Heart left ventricle (tissue), 16 donors: ENCODE results near the gene CFAP100. TPM values are rescaled to one million over a fixed set of nuclear protein-coding genes. Genes with fewer than 3 reads are reported as not detected.

ENCODE experiments used
- ATAC-seq, 4 donors: fragments of 200-7000 bp; cut with Tn5 transposase; one replicate each; pipeline ENCODE4 v1.9.1; 2020 to 2022; ENCODE audit warnings: moderate library complexity in 4 of 4, mild to moderate bottlenecking in 3 of 4, moderate number of reproducible peaks in 1 of 4
- DNase-seq, 5 donors: peaks; one replicate each; pipeline ENCODE4 v3.0.0-alpha.2; 2020
- H3K27ac ChIP-seq, 12 donors: fragments of 200-600 bp; sonication (generic) in 4 of 12; one replicate each; pipeline versions ENCODE4 v1.5.0 to v1.8.0; 2016 to 2022; ENCODE audit warnings: mild to moderate bottlenecking in 2 of 12
- H3K27me3 ChIP-seq, 9 donors: fragments of 200-600 bp; sonication (generic) in 2 of 9; one replicate each; pipeline versions ENCODE4 v1.5.1 to v1.8.0; 2016 to 2022; ENCODE audit warnings: mild to moderate bottlenecking in 3 of 9
- H3K36me3 ChIP-seq, 9 donors: fragments of 200-600 bp; sonication (generic) in 2 of 9; one replicate each; pipeline versions ENCODE4 v1.5.0 to v1.8.0; 2018 to 2022; ENCODE audit warnings: mild to moderate bottlenecking in 2 of 9
- H3K4me1 ChIP-seq, 12 donors: fragments of 200-600 bp; sonication (generic) in 4 of 12; one replicate each; pipeline versions ENCODE4 v1.5.0 to v1.8.0; 2016 to 2022; ENCODE audit warnings: mild to moderate bottlenecking in 3 of 12
- H3K4me3 ChIP-seq, 12 donors: fragments of 200-600 bp; sonication (generic) in 4 of 12; one replicate each; pipeline versions ENCODE4 v1.5.0 to v1.8.0; 2017 to 2022; ENCODE audit warnings: mild to moderate bottlenecking in 9 of 12, moderate library complexity in 4 of 12
- H3K9me3 ChIP-seq, 12 donors: fragments of 200-600 bp; sonication (generic) in 4 of 12; one replicate each; pipeline versions ENCODE4 v1.5.0 to v1.8.0; 2016 to 2022; ENCODE audit warnings: mild to moderate bottlenecking in 1 of 12
- POLR2A ChIP-seq, 2 donors: fragments of 450-650 bp; IDR thresholded peaks; one replicate each; pipeline ENCODE4 v1.6.1; 2017; ENCODE audit warnings: antibody characterized with exemption in 2 of 2, mild to moderate bottlenecking in 2 of 2, moderate library complexity in 2 of 2
- WGBS, 4 donors: extraction: QIAGEN DNeasy Blood & Tissue Kit in 2 of 4; methylation state at CpG; one replicate each; pipeline versions ENCODE4 v1.1.5 to v1.1.7; 2013 to 2018; 5-methylcytosine and 5-hydroxymethylcytosine counted together
- intact Hi-C, 10 donors: fragments of 100-400 bp; cut with DNase I; formaldehyde crosslinking; loops; one replicate each; pipeline versions ENCODE4 v1.11.1 to v1.14.2; 2022
- polyA plus RNA-seq, 2 donors: library from polyadenylated mRNA; stranded (reverse); fragments of 200-250 nt; gene quantifications; one replicate each; pipeline ENCODE4 v1.2.3, GENCODE V29; 2013
- total RNA-seq, 9 donors: library from RNA; depleted of rRNA in 2 of 9; stranded (reverse); fragments of >200 nt in 2 of 9; fragmentation: NEBNext Ultra II Directional in 3 of 9; extraction: Animal tissue kit (Norgen Biotek cat#: 25700) in 3 of 9; gene quantifications; one replicate each; pipeline versions ENCODE4 v1.1.0 to v1.2.4, GENCODE V29; 2016 to 2023
- TF ChIP-seq, protein P1 (sequence below), 12 donors: fragments of 200-600 bp; sonication (generic) in 4 of 12; IDR thresholded peaks; one replicate each; pipeline versions ENCODE4 v1.5.0 to v1.8.0; 2018 to 2022; ENCODE audit warnings: antibody characterized with exemption in 12 of 12, mild to moderate bottlenecking in 5 of 12
- donor health status: ischemic (EF 13 %, LVEDD 7.1; RV severe dilation, severe dysfunction).
- donor health status: healthy with polysubstance abuse.
- donor health status: DM: no; HTN: yes; CAD: no.
- donor health status: DM: no; HTN: no; CAD: no.
- donor health status: ischemic (EF 25% LVEDD 6.9; RV normal size, moderate dysfunction).
- donor health status: ischemic (EF 25% LVEDD 5.7; RV mildly dilated, moderate dysfunction).
- donor health status: healthy.
- donor health status: DM: yes; HTN: yes; CAD: no.
- donor health status: ischemic (EF 35%, LVEDD 5.7; RV mildly dilated, moderate dysfunction).
- donor health status: nonischemic (EF 11% LVEDD 7.7; RV severe dilation, severe dysfunction).
- donor health status: DM: yes; HTN: yes; CAD: no.
- donor health status: PGD.
- donor health status: ischemic (EF 29% LVEDD 5.4; RV normal size, mild dysfunction).
- donor health status: nonischemic (EF 23%, LVEDD 6.1; RV moderate dilation, normal function).

Gene CFAP100
- total and polyA plus RNA-seq, 11 donors = not detected

DNA sequence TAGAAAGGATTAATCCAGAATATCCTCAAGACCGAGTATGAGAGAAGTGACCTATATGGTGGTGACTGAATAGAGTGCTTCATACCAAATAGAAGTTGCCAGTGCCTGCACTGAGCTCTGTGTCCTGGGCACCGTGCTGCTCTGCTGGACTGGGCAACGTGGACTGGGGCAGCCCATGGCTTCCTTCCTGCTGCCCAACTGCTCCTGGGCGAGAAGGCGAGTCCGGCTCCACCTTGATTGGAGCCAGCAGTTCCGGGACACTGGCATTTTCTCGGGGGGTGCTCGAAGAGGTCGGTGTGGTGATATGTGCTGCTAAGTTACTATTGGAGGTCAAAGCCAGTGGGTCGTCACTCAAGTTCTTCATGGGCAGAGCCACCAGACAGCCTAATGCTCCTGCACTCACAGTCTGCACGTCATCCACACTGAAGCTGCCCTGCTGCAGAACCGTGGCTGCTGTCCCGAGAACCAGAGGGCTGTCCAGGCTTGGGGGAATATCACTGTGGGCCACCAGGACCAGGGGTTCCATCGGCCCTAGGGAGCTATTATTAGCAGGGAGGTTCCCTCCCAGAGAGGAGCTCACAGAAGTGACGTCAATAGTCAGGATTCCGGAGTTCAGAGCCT is 66.9 kb downstream of the CFAP100 start:
- Histone ChIP-seq H3K9me3 (no peaks in the 10 kb centered on the region), H3K27ac (peak overlapping the region in 5 of 12 donors; percentile 2 to 48 (median 30)), H3K36me3 (peaks cover 0 to 100% (median 99%) of the 10 kb centered on the region in 9 donors), H3K4me3 (no peak overlapping the region), H3K27me3 (no peaks in the 10 kb centered on the region), H3K4me1 (peaks cover 0 to 28% (median 1%) of the 10 kb centered on the region in 12 donors)
- TF ChIP-seq, protein P1, sequence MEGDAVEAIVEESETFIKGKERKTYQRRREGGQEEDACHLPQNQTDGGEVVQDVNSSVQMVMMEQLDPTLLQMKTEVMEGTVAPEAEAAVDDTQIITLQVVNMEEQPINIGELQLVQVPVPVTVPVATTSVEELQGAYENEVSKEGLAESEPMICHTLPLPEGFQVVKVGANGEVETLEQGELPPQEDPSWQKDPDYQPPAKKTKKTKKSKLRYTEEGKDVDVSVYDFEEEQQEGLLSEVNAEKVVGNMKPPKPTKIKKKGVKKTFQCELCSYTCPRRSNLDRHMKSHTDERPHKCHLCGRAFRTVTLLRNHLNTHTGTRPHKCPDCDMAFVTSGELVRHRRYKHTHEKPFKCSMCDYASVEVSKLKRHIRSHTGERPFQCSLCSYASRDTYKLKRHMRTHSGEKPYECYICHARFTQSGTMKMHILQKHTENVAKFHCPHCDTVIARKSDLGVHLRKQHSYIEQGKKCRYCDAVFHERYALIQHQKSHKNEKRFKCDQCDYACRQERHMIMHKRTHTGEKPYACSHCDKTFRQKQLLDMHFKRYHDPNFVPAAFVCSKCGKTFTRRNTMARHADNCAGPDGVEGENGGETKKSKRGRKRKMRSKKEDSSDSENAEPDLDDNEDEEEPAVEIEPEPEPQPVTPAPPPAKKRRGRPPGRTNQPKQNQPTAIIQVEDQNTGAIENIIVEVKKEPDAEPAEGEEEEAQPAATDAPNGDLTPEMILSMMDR (IDR thresholded peaks at IDR 0.05) = no peak
- TF ChIP-seq POLR2A (IDR thresholded peaks at IDR 0.05) = no peak
- ATAC-seq = peak; percentile 47 to 75 (median 72)
- DNase-seq = no peak
- WGBS, 4 donors = 75 to 82% (median 77%) methylated on average over 14 to 17 of the region's 17 CpGs
- intact Hi-C loops = loop anchor here in 1 of 10 donors (10.0 kb wide), 1 partner anchor 67 kb away; the partner anchor contains the start of gene CFAP100

DNA sequence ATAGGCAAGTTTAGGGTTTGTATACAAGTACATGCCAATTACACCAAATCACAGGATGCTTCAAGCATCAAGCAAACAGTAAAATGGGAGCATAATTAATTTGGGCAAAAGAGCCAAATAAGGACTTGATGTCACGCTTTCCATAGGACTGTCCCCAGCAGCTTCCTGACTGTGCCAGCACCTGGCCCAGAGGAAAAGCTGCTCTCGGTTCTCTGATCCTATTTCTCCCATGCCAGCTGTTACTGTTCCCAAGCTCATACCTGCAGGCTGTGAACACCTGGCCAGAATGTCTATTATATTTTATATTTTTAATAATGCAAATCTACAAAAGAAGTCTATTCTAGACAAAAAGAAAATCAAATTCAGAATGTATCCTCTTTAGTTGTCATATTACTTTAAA is 68.8 kb downstream of the CFAP100 start:
- no peak overlapping the region for H3K27ac ChIP-seq
- intact Hi-C loops = loop anchor here in 1 of 10 donors (10.0 kb wide), 1 partner anchor 69 kb away; the partner anchor contains the start of gene CFAP100
- 91 to 97% (median 96%) methylated on average over 2 of the region's 2 CpGs for WGBS, 4 donors
- ATAC-seq = no peak
- no peaks in the 10 kb centered on the region for H3K27me3 ChIP-seq
- no peak overlapping the region for H3K4me3 ChIP-seq
- no peaks in the 10 kb centered on the region for H3K9me3 ChIP-seq
- TF ChIP-seq, protein P1 (IDR thresholded peaks at IDR 0.05) = no peak
- TF ChIP-seq POLR2A (IDR thresholded peaks at IDR 0.05) = no peak
- H3K36me3 ChIP-seq = peaks cover 0 to 100% (median 100%) of the 10 kb centered on the region in 9 donors
- H3K4me1 ChIP-seq = peaks cover 0 to 41% (median 9%) of the 10 kb centered on the region in 12 donors
- DNase-seq = no peak

DNA sequence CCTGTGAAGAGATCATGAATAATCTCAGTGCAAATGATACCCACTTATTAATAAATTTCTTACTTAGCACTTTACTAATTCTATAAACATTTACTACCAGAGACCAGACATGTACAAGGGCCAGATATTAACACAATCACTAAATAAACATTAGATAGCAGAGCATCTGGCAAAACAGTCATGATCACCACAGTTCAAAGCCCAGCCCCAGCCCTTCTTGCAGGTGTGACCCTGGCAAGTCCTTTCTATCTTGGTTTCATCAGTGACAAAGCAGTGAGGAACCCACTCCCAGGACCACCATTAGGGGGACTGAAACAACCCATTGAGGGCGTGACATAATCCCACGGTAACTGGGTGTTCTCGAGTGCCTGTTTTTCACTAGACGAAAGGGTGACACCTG is 69.4 kb downstream of the CFAP100 start:
- TF ChIP-seq, protein P1 (IDR thresholded peaks at IDR 0.05) = no peak
- TF ChIP-seq POLR2A (IDR thresholded peaks at IDR 0.05) = no peak
- peak in 1 of 5 donors; percentile 4 for DNase-seq
- Histone ChIP-seq H3K9me3 (no peaks in the 10 kb centered on the region), H3K4me1 (peaks cover 0 to 46% (median 14%) of the 10 kb centered on the region in 12 donors), H3K27ac (no peak overlapping the region), H3K27me3 (no peaks in the 10 kb centered on the region), H3K4me3 (no peak overlapping the region), H3K36me3 (peaks cover 0 to 100% (median 100%) of the 10 kb centered on the region in 9 donors)
- 88 to 92% (median 89%) methylated on average over 4 of the region's 4 CpGs for WGBS, 4 donors
- no peak for ATAC-seq
- intact Hi-C loops = loop anchor here in 1 of 10 donors (10.0 kb wide), 1 partner anchor 69 kb away; the partner anchor contains the start of gene CFAP100

DNA sequence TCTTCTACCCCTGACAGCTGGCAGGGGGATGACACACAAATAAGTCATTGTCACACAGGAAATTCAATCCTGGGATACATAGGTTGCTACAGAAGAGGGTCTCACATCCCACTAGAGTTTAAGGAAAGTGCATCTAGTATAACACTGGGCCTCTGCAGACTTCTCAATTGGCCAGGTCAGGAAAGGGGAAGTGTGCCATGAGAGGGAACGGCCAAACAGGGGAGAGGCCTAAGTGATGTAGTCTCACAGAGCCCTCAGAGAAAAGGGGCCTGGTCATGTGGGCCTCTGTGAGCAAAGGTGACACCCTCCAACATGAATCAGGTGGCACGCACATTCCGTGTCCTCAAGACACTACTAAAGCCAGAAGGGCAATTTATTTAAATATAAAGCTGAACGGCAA is 69.8 kb downstream of the CFAP100 start:
- ATAC-seq (no peak), DNase-seq (peak in 1 of 5 donors; percentile 15)
- 68 to 73% (median 70%) methylated on average over 4 of the region's 4 CpGs for WGBS, 4 donors
- H3K36me3 ChIP-seq = peaks cover 0 to 100% (median 100%) of the 10 kb centered on the region in 9 donors
- TF ChIP-seq POLR2A (IDR thresholded peaks at IDR 0.05) = no peak
- TF ChIP-seq, protein P1 (IDR thresholded peaks at IDR 0.05) = no peak
- no peaks in the 10 kb centered on the region for H3K27me3 ChIP-seq
- H3K4me3 ChIP-seq = no peak overlapping the region
- no peaks in the 10 kb centered on the region for H3K9me3 ChIP-seq
- no peak overlapping the region for H3K27ac ChIP-seq
- intact Hi-C loops = loop anchor here in 1 of 10 donors (10.0 kb wide), 1 partner anchor 70 kb away; the partner anchor contains the start of gene CFAP100
- peaks cover 0 to 50% (median 16%) of the 10 kb centered on the region in 12 donors for H3K4me1 ChIP-seq
